Liver (tissue), 9 donors: ENCODE data around the gene CD247. TPM values are rescaled to one million over a fixed set of nuclear protein-coding genes. Genes with fewer than 3 reads are reported as not detected.

Source experiments
- DNase-seq: peaks from one replicate; pipeline ENCODE4 v3.0.0-alpha.2; 2017; ENCODE audit warnings: low spot score
- H3K27ac ChIP-seq, 2 donors: one replicate each; pipeline ENCODE4 v1.7.0; 2013; ENCODE audit warnings: inconsistent platforms in 2 of 2, low read length in 2 of 2, control low read depth in 1 of 2, low read depth in 1 of 2, mild to moderate bottlenecking in 1 of 2
- H3K27me3 ChIP-seq, 4 donors: one replicate each; pipeline versions ENCODE4 v1.6.1 to v1.7.0; 2013; ENCODE audit warnings: low read length in 3 of 4, inconsistent platforms in 1 of 4, mild to moderate bottlenecking in 1 of 4, moderate library complexity in 1 of 4; ENCODE audit not compliant: control insufficient read depth in 4 of 4, insufficient read depth in 4 of 4
- H3K36me3 ChIP-seq, 4 donors: one replicate each; pipeline versions ENCODE4 v1.6.1 to v1.7.0; 2013; ENCODE audit warnings: low read length in 3 of 4, mild to moderate bottlenecking in 3 of 4, low read depth in 1 of 4, moderate library complexity in 1 of 4; ENCODE audit not compliant: control insufficient read depth in 4 of 4, insufficient read depth in 3 of 4
- H3K4me1 ChIP-seq, 4 donors: one replicate each; pipeline versions ENCODE4 v1.6.1 to v1.7.0; 2013; ENCODE audit warnings: low read length in 3 of 4, mild to moderate bottlenecking in 3 of 4, moderate library complexity in 1 of 4; ENCODE audit not compliant: control insufficient read depth in 4 of 4, insufficient read depth in 4 of 4
- H3K4me3 ChIP-seq, 3 donors: one replicate each; pipeline versions ENCODE4 v1.6.1 to v1.7.0; 2013; ENCODE audit warnings: low read length in 3 of 3, control low read depth in 1 of 3, low read depth in 1 of 3, mild to moderate bottlenecking in 1 of 3
- H3K9ac ChIP-seq, 2 donors: one replicate each; pipeline ENCODE4 v1.7.0; 2013; ENCODE audit warnings: low read length in 2 of 2, mild to moderate bottlenecking in 2 of 2, moderate library complexity in 2 of 2, control low read depth in 1 of 2, low read depth in 1 of 2
- H3K9me3 ChIP-seq, 4 donors: one replicate each; pipeline versions ENCODE4 v1.6.1 to v1.7.0; 2013; ENCODE audit warnings: low read length in 3 of 4; ENCODE audit not compliant: control insufficient read depth in 4 of 4
- EGR1 ChIP-seq, 2 donors: IDR thresholded peaks; 2 replicates each; pipeline ENCODE4 v1.6.1; 2016 to 2018; ENCODE audit warnings: antibody characterized with exemption in 2 of 2, low read depth in 2 of 2
- FOXA1 ChIP-seq: IDR thresholded peaks from 2 replicates; pipeline ENCODE4 v1.6.1; 2016; ENCODE audit warnings: antibody characterized with exemption
- FOXA2 ChIP-seq: IDR thresholded peaks from 2 replicates; pipeline ENCODE4 v1.6.1; 2016; ENCODE audit warnings: antibody characterized with exemption
- GABPA ChIP-seq, 2 donors: IDR thresholded peaks in 1 of 2; conservative IDR thresholded peaks in 1 of 2; 2 replicates each; pipeline ENCODE4 v1.6.1; 2016; ENCODE audit warnings: antibody characterized with exemption in 2 of 2, mild to moderate bottlenecking in 1 of 2, moderate library complexity in 1 of 2
- HNF4A ChIP-seq, 2 donors: conservative IDR thresholded peaks; 2 replicates each; pipeline ENCODE4 v1.6.1; 2016; ENCODE audit warnings: antibody characterized with exemption in 2 of 2, mild to moderate bottlenecking in 2 of 2
- HNF4G ChIP-seq: IDR thresholded peaks from 2 replicates; pipeline ENCODE4 v1.6.1; 2016; ENCODE audit warnings: antibody characterized with exemption
- JUND ChIP-seq, 2 donors: IDR thresholded peaks; 2 replicates each; pipeline ENCODE4 v1.6.1; 2016; ENCODE audit warnings: antibody characterized with exemption in 2 of 2
- NR2F2 ChIP-seq: IDR thresholded peaks from 2 replicates; pipeline ENCODE4 v1.6.1; 2016; ENCODE audit warnings: antibody characterized with exemption
- RAD21 ChIP-seq, 2 donors: IDR thresholded peaks; 2 replicates each; pipeline ENCODE4 v1.6.1; 2016; ENCODE audit warnings: antibody characterized with exemption in 2 of 2, mild to moderate bottlenecking in 2 of 2
- RXRA ChIP-seq, 2 donors: IDR thresholded peaks; 2 replicates each; pipeline ENCODE4 v1.6.1; 2017 to 2018; ENCODE audit warnings: antibody characterized with exemption in 2 of 2, mild to moderate bottlenecking in 1 of 2
- SP1 ChIP-seq: IDR thresholded peaks from 2 replicates; pipeline ENCODE4 v1.6.1; 2018; ENCODE audit warnings: antibody characterized with exemption, mild to moderate bottlenecking
- TAF1 ChIP-seq: conservative IDR thresholded peaks from 2 replicates; pipeline ENCODE4 v1.6.1; 2016; ENCODE audit warnings: antibody characterized with exemption, mild to moderate bottlenecking
- YY1 ChIP-seq: IDR thresholded peaks from 2 replicates; pipeline ENCODE4 v1.6.1; 2016; ENCODE audit warnings: antibody characterized with exemption, mild to moderate bottlenecking
- WGBS: extraction: QIAGEN DNeasy Blood & Tissue Kit; methylation state at CpG from one replicate; pipeline ENCODE4 v1.1.7; 2013; 5-methylcytosine and 5-hydroxymethylcytosine counted together
- polyA plus RNA-seq, 2 donors: library from polyadenylated mRNA; stranded (reverse) in 1 of 2; unstranded in 1 of 2; fragments of 200-250 nt in 1 of 2; fragments of >200 nt in 1 of 2; fragmentation: Nextera tagmentation in 1 of 2; extraction: Ambion mirVana in 1 of 2; gene quantifications; one replicate each; pipeline versions ENCODE4 v1.2.1 to v1.2.3, GENCODE V29; 2013 to 2015
- total RNA-seq, 2 donors: library from RNA; depleted of rRNA; stranded (reverse); fragments of >200 nt; gene quantifications; one replicate each; pipeline ENCODE4 v1.2.3, GENCODE V29; 2014
- TF ChIP-seq, protein P1 (sequence below): IDR thresholded peaks from 2 replicates; pipeline ENCODE4 v1.6.1; 2016; ENCODE audit warnings: antibody characterized with exemption
- TF ChIP-seq, protein P2 (sequence below): IDR thresholded peaks from 2 replicates; pipeline ENCODE4 v1.6.1; 2016; ENCODE audit warnings: antibody characterized with exemption, mild to moderate bottlenecking
- TF ChIP-seq, protein P3 (sequence below): fragments of 150-350 bp; IDR thresholded peaks from 2 replicates; pipeline ENCODE4 v1.5.1; 2017; ENCODE audit warnings: improper control_type of control experiment, low read depth, low read length; ENCODE audit not compliant: missing input control
- TF ChIP-seq, protein P4 (sequence below): IDR thresholded peaks from 2 replicates; pipeline ENCODE4 v1.6.1; 2016; ENCODE audit warnings: antibody characterized with exemption
- TF ChIP-seq, protein P5 (sequence below): IDR thresholded peaks from 2 replicates; pipeline ENCODE4 v1.6.1; 2016; ENCODE audit warnings: antibody characterized with exemption
- donor health status: healthy.
- donor health status: healthy.
- donor health status: healthy.
- donor health status: healthy.
- donor health status: healthy.

The CD247 gene
- total and polyA plus RNA-seq, 4 donors = 0.61 to 2.2 (median 1.6) TPM

DNA sequence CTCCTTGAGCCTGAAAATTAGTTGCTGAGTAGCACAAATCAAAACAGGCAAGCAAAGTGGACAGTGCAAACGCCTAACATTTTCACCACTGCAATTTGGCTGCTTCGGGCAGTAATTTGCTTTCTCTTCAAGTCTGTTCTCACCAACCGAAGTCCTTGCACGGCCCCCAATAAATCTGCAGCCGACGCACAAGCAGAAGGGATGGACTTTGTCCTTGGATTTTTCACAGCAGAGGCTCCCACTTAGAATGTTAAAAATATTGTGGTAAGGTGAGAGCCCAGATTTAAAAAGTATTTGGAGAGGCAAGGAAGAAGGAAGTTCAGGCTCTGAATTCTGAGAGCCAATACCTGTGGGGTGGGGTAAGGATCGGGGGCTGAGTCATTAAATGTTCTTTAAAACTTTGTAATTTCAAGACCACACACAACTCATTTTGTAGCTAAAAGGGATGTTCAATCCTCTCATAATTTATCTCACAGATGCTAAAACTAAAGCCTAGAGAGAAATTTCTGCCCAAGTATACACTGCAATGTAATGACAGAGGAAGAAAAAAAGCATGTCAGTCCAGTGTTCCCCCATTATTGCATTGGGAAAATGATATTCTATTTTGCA is 6.2 kb downstream of the CD247 start:
- no peak for TF ChIP-seq YY1
- TF ChIP-seq TAF1 = no peak
- TF ChIP-seq HNF4G = no peak
- TF ChIP-seq RAD21 (IDR thresholded peaks at IDR 0.05) = no peak
- TF ChIP-seq, protein P1, sequence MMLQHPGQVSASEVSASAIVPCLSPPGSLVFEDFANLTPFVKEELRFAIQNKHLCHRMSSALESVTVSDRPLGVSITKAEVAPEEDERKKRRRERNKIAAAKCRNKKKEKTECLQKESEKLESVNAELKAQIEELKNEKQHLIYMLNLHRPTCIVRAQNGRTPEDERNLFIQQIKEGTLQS = no peak
- no peak for TF ChIP-seq JUND (IDR thresholded peaks at IDR 0.05)
- TF ChIP-seq EGR1 (IDR thresholded peaks at IDR 0.05; ENCODE audit: low read depth in 2 of 2) = no peak
- no peak for TF ChIP-seq FOXA2
- TF ChIP-seq, protein P2, sequence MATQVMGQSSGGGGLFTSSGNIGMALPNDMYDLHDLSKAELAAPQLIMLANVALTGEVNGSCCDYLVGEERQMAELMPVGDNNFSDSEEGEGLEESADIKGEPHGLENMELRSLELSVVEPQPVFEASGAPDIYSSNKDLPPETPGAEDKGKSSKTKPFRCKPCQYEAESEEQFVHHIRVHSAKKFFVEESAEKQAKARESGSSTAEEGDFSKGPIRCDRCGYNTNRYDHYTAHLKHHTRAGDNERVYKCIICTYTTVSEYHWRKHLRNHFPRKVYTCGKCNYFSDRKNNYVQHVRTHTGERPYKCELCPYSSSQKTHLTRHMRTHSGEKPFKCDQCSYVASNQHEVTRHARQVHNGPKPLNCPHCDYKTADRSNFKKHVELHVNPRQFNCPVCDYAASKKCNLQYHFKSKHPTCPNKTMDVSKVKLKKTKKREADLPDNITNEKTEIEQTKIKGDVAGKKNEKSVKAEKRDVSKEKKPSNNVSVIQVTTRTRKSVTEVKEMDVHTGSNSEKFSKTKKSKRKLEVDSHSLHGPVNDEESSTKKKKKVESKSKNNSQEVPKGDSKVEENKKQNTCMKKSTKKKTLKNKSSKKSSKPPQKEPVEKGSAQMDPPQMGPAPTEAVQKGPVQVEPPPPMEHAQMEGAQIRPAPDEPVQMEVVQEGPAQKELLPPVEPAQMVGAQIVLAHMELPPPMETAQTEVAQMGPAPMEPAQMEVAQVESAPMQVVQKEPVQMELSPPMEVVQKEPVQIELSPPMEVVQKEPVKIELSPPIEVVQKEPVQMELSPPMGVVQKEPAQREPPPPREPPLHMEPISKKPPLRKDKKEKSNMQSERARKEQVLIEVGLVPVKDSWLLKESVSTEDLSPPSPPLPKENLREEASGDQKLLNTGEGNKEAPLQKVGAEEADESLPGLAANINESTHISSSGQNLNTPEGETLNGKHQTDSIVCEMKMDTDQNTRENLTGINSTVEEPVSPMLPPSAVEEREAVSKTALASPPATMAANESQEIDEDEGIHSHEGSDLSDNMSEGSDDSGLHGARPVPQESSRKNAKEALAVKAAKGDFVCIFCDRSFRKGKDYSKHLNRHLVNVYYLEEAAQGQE = no peak
- TF ChIP-seq, protein P3, sequence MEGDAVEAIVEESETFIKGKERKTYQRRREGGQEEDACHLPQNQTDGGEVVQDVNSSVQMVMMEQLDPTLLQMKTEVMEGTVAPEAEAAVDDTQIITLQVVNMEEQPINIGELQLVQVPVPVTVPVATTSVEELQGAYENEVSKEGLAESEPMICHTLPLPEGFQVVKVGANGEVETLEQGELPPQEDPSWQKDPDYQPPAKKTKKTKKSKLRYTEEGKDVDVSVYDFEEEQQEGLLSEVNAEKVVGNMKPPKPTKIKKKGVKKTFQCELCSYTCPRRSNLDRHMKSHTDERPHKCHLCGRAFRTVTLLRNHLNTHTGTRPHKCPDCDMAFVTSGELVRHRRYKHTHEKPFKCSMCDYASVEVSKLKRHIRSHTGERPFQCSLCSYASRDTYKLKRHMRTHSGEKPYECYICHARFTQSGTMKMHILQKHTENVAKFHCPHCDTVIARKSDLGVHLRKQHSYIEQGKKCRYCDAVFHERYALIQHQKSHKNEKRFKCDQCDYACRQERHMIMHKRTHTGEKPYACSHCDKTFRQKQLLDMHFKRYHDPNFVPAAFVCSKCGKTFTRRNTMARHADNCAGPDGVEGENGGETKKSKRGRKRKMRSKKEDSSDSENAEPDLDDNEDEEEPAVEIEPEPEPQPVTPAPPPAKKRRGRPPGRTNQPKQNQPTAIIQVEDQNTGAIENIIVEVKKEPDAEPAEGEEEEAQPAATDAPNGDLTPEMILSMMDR = no peak
- no peak for TF ChIP-seq SP1
- no peak for TF ChIP-seq FOXA1
- TF ChIP-seq GABPA (IDR thresholded peaks at IDR 0.05 in 1 of 2, conservative IDR thresholded peaks at IDR 0.05 in 1 of 2) = no peak
- no peak for TF ChIP-seq NR2F2
- TF ChIP-seq, protein P4, sequence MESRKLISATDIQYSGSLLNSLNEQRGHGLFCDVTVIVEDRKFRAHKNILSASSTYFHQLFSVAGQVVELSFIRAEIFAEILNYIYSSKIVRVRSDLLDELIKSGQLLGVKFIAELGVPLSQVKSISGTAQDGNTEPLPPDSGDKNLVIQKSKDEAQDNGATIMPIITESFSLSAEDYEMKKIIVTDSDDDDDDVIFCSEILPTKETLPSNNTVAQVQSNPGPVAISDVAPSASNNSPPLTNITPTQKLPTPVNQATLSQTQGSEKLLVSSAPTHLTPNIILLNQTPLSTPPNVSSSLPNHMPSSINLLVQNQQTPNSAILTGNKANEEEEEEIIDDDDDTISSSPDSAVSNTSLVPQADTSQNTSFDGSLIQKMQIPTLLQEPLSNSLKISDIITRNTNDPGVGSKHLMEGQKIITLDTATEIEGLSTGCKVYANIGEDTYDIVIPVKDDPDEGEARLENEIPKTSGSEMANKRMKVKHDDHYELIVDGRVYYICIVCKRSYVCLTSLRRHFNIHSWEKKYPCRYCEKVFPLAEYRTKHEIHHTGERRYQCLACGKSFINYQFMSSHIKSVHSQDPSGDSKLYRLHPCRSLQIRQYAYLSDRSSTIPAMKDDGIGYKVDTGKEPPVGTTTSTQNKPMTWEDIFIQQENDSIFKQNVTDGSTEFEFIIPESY = no peak
- TF ChIP-seq, protein P5, sequence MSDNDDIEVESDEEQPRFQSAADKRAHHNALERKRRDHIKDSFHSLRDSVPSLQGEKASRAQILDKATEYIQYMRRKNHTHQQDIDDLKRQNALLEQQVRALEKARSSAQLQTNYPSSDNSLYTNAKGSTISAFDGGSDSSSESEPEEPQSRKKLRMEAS = no peak
- no peak for TF ChIP-seq RXRA (IDR thresholded peaks at IDR 0.05)
- TF ChIP-seq HNF4A (conservative IDR thresholded peaks at IDR 0.05) = no peak
- Histone ChIP-seq H3K27ac (no peak overlapping the region), H3K9me3 (no peaks in the 10 kb centered on the region), H3K4me3 (no peak overlapping the region), H3K27me3 (no peaks in the 10 kb centered on the region), H3K4me1 (no peaks in the 10 kb centered on the region), H3K9ac (no peak overlapping the region), H3K36me3 (no peaks in the 10 kb centered on the region)
- WGBS = 43% methylated on average over 7 of the region's 7 CpGs
- DNase-seq = no peak
